HL-60 (cell line): Measurements from ENCODE around the gene DNAJC30.
"Not testable (repeated sequence)": the region's sequence is repeated elsewhere in the genome, so short reads cannot be mapped to it uniquely, and the experiment has no call there.

Source experiments
- POLR2AphosphoS5 ChIP-seq: IDR thresholded peaks from 2 replicates; pipeline ENCODE4 v1.6.1; 2012; ENCODE audit warnings: low read depth
- TF ChIP-seq, protein P1 (sequence below): IDR thresholded peaks from one replicate; pipeline ENCODE4 v1.5.1; 2011; ENCODE audit warnings: low read length, control low read depth, inconsistent platforms; ENCODE audit not compliant: insufficient read depth
- TF ChIP-seq, protein P2 (sequence below): IDR thresholded peaks from 2 replicates; pipeline ENCODE4 v1.6.1; 2012; ENCODE audit warnings: low read depth; ENCODE audit not compliant: insufficient replicate concordance

DNA sequence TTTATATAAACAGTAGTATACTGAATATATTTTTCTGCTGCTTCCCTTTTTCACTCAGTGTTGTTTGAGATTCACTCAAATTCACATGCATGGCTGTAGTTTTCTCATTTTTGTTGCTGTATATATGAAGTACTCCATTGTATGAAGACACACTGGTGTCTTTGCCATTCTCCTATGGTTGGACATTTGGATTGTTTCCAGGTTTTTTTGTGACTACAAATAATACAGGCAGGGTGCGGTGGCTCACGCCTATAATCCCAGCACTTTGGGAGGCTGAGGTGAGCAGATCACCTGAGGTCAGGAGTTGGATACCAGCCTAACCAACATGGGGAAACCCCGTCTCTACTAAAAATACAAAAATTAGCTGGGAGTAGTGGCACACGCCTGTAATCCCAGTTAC is 22.7 kb downstream of the DNAJC30 start:
- TF ChIP-seq, protein P1, sequence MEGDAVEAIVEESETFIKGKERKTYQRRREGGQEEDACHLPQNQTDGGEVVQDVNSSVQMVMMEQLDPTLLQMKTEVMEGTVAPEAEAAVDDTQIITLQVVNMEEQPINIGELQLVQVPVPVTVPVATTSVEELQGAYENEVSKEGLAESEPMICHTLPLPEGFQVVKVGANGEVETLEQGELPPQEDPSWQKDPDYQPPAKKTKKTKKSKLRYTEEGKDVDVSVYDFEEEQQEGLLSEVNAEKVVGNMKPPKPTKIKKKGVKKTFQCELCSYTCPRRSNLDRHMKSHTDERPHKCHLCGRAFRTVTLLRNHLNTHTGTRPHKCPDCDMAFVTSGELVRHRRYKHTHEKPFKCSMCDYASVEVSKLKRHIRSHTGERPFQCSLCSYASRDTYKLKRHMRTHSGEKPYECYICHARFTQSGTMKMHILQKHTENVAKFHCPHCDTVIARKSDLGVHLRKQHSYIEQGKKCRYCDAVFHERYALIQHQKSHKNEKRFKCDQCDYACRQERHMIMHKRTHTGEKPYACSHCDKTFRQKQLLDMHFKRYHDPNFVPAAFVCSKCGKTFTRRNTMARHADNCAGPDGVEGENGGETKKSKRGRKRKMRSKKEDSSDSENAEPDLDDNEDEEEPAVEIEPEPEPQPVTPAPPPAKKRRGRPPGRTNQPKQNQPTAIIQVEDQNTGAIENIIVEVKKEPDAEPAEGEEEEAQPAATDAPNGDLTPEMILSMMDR: not testable (repeated sequence)
- TF ChIP-seq, protein P2, sequence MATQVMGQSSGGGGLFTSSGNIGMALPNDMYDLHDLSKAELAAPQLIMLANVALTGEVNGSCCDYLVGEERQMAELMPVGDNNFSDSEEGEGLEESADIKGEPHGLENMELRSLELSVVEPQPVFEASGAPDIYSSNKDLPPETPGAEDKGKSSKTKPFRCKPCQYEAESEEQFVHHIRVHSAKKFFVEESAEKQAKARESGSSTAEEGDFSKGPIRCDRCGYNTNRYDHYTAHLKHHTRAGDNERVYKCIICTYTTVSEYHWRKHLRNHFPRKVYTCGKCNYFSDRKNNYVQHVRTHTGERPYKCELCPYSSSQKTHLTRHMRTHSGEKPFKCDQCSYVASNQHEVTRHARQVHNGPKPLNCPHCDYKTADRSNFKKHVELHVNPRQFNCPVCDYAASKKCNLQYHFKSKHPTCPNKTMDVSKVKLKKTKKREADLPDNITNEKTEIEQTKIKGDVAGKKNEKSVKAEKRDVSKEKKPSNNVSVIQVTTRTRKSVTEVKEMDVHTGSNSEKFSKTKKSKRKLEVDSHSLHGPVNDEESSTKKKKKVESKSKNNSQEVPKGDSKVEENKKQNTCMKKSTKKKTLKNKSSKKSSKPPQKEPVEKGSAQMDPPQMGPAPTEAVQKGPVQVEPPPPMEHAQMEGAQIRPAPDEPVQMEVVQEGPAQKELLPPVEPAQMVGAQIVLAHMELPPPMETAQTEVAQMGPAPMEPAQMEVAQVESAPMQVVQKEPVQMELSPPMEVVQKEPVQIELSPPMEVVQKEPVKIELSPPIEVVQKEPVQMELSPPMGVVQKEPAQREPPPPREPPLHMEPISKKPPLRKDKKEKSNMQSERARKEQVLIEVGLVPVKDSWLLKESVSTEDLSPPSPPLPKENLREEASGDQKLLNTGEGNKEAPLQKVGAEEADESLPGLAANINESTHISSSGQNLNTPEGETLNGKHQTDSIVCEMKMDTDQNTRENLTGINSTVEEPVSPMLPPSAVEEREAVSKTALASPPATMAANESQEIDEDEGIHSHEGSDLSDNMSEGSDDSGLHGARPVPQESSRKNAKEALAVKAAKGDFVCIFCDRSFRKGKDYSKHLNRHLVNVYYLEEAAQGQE: not testable (repeated sequence)
- not testable (repeated sequence) for TF ChIP-seq POLR2AphosphoS5
